ENCODE results near the gene SELE.
A peak's percentile ranks its signal among the peaks of the same experiment; 100 is the strongest.

The SELE gene

DNA sequence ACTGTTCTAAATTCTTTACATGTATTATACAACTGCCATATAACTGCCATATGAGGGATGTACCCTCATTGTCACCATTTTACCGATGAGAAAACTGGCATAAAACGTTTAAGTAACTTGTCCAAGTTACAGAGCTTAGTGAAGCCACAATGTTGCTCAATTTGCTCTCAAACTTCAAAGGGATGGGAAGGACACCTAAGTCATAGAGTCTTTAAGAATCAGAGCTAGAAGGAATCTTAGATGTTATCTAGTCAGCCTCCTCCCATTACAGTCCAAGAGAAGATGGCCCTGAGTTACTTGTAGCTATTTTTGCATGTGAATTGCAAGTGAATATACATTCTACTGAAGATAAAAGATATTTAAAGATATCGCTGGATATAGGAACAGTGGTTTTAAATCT, 54.2 kb downstream of the SELE start:
- TF ChIP-seq, protein P1, sequence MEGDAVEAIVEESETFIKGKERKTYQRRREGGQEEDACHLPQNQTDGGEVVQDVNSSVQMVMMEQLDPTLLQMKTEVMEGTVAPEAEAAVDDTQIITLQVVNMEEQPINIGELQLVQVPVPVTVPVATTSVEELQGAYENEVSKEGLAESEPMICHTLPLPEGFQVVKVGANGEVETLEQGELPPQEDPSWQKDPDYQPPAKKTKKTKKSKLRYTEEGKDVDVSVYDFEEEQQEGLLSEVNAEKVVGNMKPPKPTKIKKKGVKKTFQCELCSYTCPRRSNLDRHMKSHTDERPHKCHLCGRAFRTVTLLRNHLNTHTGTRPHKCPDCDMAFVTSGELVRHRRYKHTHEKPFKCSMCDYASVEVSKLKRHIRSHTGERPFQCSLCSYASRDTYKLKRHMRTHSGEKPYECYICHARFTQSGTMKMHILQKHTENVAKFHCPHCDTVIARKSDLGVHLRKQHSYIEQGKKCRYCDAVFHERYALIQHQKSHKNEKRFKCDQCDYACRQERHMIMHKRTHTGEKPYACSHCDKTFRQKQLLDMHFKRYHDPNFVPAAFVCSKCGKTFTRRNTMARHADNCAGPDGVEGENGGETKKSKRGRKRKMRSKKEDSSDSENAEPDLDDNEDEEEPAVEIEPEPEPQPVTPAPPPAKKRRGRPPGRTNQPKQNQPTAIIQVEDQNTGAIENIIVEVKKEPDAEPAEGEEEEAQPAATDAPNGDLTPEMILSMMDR (IDR thresholded peaks at IDR 0.05; ENCODE audit: control insufficient read depth, insufficient read depth, low read depth, low read length, missing control alignments) = no peak
- DNase-seq (ENCODE audit: low read depth) = no peak
- H3K4me3 ChIP-seq (ENCODE audit: control insufficient read depth, low read depth, low read length) = no peak overlapping the region

DNA sequence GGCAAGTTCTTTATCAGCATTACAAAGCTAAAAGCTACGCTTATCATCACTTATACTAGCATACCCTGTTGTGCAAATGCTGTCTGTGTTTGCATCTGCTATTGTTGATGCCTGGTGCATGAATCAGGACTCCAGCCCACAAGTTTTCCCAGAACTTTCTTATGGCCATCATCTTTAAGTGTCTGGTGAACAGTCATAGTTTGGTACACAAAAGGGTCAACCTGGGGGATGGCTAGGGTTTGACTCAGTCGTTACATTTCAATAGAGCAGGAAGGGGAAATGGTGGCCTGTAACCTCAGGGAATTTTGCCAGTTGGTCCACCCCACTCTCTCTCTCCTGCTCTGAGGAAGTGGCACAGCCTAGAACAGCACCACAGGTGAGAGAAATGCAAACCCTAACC, 57.9 kb downstream of the SELE start:
- TF ChIP-seq, protein P1 (IDR thresholded peaks at IDR 0.05; ENCODE audit: control insufficient read depth, insufficient read depth, low read depth, low read length, missing control alignments) = no peak
- peak; percentile 1 for DNase-seq (ENCODE audit: low read depth)
- no peak overlapping the region for H3K4me3 ChIP-seq (ENCODE audit: control insufficient read depth, low read depth, low read length)
